ENCODE data around the gene SEC61B. TPM values are rescaled to one million over a fixed set of nuclear protein-coding genes. Genes with fewer than 3 reads are reported as not detected.
A peak's percentile ranks its signal among the peaks of the same experiment; 100 is the strongest.
"Not testable (repeated sequence)": the region's sequence is repeated elsewhere in the genome, so short reads cannot be mapped to it uniquely, and the experiment has no call there.

The SEC61B gene
- total RNA-seq, 2 donors from 2014 or later = 105 to 127 TPM

GRCh38 chr9:99222416-99223270 lies 561 bp downstream of the SEC61B start:
- DNase-seq (ENCODE audit: low spot score in 2 of 2) (no peak), ATAC-seq (no peak)
- peaks cover 30 to 39% of the 10 kb centered on the region in 2 donors for H3K36me3 Mint-ChIP-seq
- H3K9me3 Mint-ChIP-seq = no peaks in the 10 kb centered on the region
- H3K27ac Mint-ChIP-seq = peak overlapping the region; percentile 98 to 100

GRCh38 chr9:99224445-99224844 lies 2.4 kb downstream of the SEC61B start:
- H3K36me3 Mint-ChIP-seq = peaks cover 19 to 26% of the 10 kb centered on the region in 2 donors

DNA sequence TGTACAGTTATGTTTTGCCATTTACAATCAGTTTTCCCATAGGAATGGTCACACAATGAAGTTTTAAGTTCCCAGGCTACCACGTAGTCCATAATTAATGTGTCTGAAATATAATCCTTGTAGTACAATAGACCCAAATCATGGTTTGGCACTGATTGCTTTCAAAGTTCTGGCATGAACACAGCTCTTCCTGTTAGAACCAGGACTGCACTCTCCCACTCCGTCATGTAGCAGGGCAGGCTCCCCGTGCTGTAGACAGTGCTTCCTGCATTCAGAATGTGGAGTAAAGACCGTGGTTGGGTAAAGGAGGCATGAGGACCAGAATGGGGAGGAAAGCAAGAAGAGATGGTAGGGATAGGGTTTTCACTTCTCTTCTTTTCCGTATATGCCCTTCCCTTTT lies 4.0 kb downstream of the SEC61B start:
- no peak for DNase-seq (ENCODE audit: low spot score in 2 of 2)
- ATAC-seq = no peak
- H3K27ac Mint-ChIP-seq = no peak overlapping the region
- peaks cover 26 to 27% of the 10 kb centered on the region in 2 donors for H3K36me3 Mint-ChIP-seq
- no peaks in the 10 kb centered on the region for H3K9me3 Mint-ChIP-seq

More at GRCh38 chr9:99224445-99224844, 2.4 kb downstream of the SEC61B start:
- DNase-seq (ENCODE audit: low spot score in 2 of 2) (no peak), ATAC-seq (no peak)
- H3K27ac Mint-ChIP-seq = no peak overlapping the region
- no peaks in the 10 kb centered on the region for H3K9me3 Mint-ChIP-seq

DNA sequence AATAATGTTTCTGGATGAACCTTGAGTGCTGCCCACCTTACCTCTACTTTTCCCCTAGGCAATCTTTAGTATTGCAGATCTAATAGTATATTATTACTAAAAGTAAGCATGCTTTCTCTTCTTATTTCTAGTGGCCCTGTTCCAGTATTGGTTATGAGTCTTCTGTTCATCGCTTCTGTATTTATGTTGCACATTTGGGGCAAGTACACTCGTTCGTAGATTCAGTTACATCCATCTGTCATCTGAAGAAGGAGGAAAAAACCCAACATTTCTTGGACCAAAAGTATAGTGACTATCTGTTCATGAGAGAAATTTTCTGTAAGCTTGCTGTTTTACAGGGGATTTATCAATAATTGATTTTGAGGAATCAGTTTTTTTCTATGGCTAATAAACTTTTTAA lies 8.1 kb downstream of the SEC61B start:
- Mint-ChIP-seq H3K36me3 (peaks cover 5 to 7% of the 10 kb centered on the region in 2 donors), H3K9me3 (no peaks in the 10 kb centered on the region), H3K27ac (no peak overlapping the region)
- DNase-seq (ENCODE audit: low spot score in 2 of 2) (no peak), ATAC-seq (no peak)

DNA sequence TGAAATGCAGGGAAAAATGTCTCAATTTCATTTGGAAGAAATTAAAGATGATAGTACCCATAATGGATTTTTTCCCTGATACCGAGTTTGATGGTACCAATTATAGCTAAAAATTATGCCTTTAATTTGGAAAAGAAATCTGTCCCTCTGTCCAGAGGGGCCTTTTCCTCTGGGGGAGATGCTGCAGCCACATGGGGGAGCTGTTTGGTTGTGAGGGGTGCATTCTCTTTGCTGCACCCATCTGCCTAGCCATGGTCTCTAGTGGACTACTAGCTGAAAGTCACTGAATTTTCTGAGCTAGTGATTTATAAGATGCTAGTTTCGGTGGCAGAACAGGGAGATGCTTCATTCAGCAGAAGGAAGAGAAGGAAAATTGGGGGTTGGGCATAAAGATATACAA lies 9.6 kb downstream of the SEC61B start:
- DNase-seq (ENCODE audit: low spot score in 2 of 2) (peak in 1 of 2 donors; percentile 46), ATAC-seq (peak in 1 of 2 donors; percentile 56)
- Mint-ChIP-seq H3K36me3 (peaks cover 5 to 7% of the 10 kb centered on the region in 2 donors), H3K9me3 (no peaks in the 10 kb centered on the region), H3K27ac (no peak overlapping the region)

- DNase-seq (ENCODE audit: low spot score in 2 of 2) (no peak), ATAC-seq (no peak)
- peak overlapping the region in 1 of 2 donors; percentile 39 for H3K27ac Mint-ChIP-seq
- H3K36me3 Mint-ChIP-seq = peaks cover 5 to 25% of the 10 kb centered on the region in 2 donors
- H3K9me3 Mint-ChIP-seq = peaks cover 0 to 4% of the 10 kb centered on the region in 2 donors
Observed at GRCh38 chr9:99234618-99235017, 12.5 kb downstream of the SEC61B start.

- Mint-ChIP-seq H3K36me3 (peaks cover 8 to 25% of the 10 kb centered on the region in 2 donors), H3K9me3 (peaks cover 0 to 4% of the 10 kb centered on the region in 2 donors), H3K27ac (peak overlapping the region in 1 of 2 donors; percentile 39)
- DNase-seq (ENCODE audit: low spot score in 2 of 2) (no peak), ATAC-seq (no peak)
Observed at GRCh38 chr9:99235069-99235468, 13.0 kb downstream of the SEC61B start.

DNA sequence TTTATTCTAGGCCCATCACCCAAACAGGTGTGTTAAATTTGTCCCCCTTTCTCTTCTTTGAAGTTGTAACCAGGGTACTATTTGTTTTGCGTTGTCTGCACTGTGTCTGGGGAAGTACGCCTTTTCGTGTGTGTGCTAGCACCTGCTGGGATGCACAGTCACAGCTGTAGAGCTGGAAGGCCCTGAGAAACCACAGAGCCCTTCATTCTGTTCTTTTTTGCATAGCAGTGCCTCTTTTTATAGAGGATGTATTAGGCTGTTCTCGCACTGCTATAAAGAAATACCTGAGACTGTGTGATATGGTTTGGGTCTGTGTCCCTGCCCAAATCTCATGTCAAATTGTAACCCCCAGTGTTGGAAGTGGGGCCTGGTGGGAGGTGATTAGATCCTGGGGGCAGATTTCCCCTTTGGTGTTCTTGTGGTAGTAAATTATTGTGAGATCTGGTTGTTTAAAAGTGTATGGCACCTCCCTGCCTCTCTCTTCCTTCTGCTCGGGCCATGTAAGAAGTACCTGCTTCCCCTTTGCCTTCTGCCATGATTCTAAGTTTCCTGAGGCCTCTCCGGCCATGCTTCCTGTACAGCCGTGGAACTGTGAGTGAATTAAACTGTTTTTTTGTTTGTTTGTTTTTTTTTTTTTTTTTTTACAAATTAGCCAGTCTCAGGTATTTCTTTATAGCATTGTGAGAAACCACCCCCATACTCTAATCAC lies 14.0 kb downstream of the SEC61B start:
- Mint-ChIP-seq H3K9me3 (peaks cover 0 to 4% of the 10 kb centered on the region in 2 donors), H3K36me3 (peaks cover 6 to 19% of the 10 kb centered on the region in 2 donors), H3K27ac (peak overlapping the region; percentile 59 to 81)
- peak in 1 of 2 donors; percentile 41 for DNase-seq (ENCODE audit: low spot score in 2 of 2)
- peak; percentile 89 to 96 for ATAC-seq

DNA sequence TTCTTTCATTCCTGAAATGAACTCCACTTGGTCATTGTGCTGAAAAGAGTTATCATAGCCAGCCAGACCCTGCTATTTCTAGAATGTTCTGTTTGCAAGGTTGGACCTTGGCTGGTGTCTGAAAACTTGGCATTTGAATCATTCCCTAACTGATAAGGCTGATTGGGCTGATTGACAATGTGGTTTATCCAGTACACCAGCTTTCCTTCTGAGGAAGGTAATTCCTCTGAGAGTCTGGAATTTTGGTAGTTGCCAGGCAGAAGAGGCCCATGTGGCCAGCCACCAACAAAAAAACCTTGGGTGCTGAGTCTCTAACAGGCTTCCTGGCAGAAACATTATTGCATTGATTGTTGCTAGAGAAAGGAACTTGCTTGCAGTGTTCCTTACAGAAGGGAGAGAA lies 15.3 kb downstream of the SEC61B start:
- DNase-seq (ENCODE audit: low spot score in 2 of 2) = no peak
- H3K9me3 Mint-ChIP-seq = peaks cover 0 to 4% of the 10 kb centered on the region in 2 donors
- H3K36me3 Mint-ChIP-seq = peaks cover 6 to 19% of the 10 kb centered on the region in 2 donors
- ATAC-seq = no peak
- no peak overlapping the region for H3K27ac Mint-ChIP-seq

- not testable (repeated sequence) for DNase-seq (ENCODE audit: low spot score in 2 of 2); ATAC-seq; H3K9me3 Mint-ChIP-seq; H3K27ac Mint-ChIP-seq
- peaks cover 6 to 19% of the 10 kb centered on the region in 2 donors for H3K36me3 Mint-ChIP-seq
Observed at GRCh38 chr9:99237849-99238248, 15.8 kb downstream of the SEC61B start.

DNA sequence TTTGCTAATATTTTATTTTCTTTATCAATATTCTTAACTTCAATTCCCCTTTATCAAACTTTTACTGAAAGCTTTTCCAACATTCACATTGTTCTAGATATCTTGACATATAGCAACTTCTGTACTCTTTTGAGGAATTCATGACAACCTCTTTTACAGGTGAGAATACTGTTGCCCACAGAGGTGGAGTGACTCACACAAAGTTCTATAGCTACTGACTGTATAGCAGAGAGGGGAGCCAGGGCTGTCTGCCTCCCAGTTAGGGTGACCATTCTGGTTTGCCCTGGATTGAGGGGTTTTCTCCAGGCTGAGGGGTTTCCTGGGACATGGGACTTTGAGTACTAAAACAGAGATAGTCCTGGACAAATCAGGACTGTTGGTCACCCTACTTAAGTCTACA lies 16.2 kb downstream of the SEC61B start:
- H3K27ac Mint-ChIP-seq = no peak overlapping the region
- H3K9me3 Mint-ChIP-seq = peaks cover 0 to 4% of the 10 kb centered on the region in 2 donors
- peaks cover 6 to 19% of the 10 kb centered on the region in 2 donors for H3K36me3 Mint-ChIP-seq
- DNase-seq (ENCODE audit: low spot score in 2 of 2) = no peak
- peak; percentile 47 to 68 for ATAC-seq

DNA sequence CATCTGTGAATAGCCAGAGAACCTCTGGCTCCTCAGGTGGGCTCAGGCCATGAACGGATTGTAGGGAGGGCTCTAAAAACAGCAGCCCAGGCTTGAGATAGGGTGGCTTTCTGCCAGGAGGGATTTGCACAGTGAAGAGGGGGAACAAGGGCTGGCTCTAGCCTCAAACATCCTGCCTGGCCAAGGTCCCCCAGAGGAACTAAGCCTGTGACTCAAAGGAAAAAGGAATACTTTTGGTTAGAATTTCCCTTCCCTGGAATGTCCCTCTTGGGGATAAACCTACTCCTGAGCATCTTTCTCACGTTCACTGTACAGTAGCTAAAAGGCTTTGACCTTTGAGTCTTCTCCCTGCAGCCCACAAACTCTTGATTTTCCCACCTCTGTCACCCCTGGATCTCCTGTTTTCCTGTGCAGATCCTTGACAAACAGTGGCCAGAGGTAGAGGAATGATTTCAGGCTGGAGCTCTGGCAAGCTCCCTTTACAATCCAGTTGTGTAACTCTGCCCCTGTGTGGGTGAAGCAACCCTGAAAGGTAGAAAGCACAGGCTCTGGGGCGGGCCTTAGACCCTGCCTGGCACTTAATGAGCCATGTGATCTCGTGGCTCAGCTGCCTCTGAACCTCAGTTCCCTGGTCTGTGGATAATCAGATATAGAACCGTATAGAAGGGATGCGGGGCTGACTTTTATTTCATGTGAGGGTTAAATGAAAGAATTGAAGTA lies 17.4 kb downstream of the SEC61B start:
- Mint-ChIP-seq H3K9me3 (peaks cover 0 to 4% of the 10 kb centered on the region in 2 donors), H3K36me3 (peaks cover 6 to 19% of the 10 kb centered on the region in 2 donors), H3K27ac (no peak overlapping the region)
- DNase-seq (ENCODE audit: low spot score in 2 of 2) (no peak), ATAC-seq (no peak)

- ATAC-seq = no peak
Observed at GRCh38 chr9:99241106-99241505, 19.0 kb downstream of the SEC61B start.

GRCh38 chr9:99244344-99245260 lies 22.5 kb downstream of the SEC61B start:
- Mint-ChIP-seq H3K27ac (peak overlapping the region in 1 of 2 donors; percentile 5), H3K36me3 (peaks cover 0 to 6% of the 10 kb centered on the region in 2 donors), H3K9me3 (no peaks in the 10 kb centered on the region)
- DNase-seq (ENCODE audit: low spot score in 2 of 2) (no peak), ATAC-seq (peak in 1 of 2 donors; percentile 79)

More at GRCh38 chr9:99241106-99241505, 19.0 kb downstream of the SEC61B start:
- peaks cover 0 to 4% of the 10 kb centered on the region in 2 donors for H3K9me3 Mint-ChIP-seq
- H3K27ac Mint-ChIP-seq = no peak overlapping the region
- H3K36me3 Mint-ChIP-seq = peaks cover 6 to 19% of the 10 kb centered on the region in 2 donors
- no peak for DNase-seq (ENCODE audit: low spot score in 2 of 2)

DNA sequence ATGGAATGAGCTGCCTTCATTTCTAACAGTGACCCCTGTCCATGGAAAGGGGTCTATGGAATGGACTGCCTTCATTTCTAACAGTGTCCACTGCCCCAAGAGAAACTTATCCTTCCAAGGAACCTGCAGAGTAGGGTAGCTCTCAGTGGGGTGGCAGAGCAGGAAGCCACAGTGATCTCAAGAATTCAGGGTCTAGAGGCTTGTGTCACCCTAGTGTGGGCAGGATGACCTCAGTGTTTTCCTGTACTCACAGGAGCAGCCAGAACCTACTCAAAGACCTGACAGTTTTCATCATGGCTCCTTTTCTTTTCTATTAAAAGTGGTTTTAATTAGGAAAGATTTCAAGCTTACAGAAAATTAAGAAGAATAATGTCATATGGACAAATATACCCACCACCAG lies 27.5 kb downstream of the SEC61B start:
- Mint-ChIP-seq H3K36me3 (no peaks in the 10 kb centered on the region), H3K27ac (no peak overlapping the region), H3K9me3 (no peaks in the 10 kb centered on the region)
- ATAC-seq (no peak), DNase-seq (ENCODE audit: low spot score in 2 of 2) (no peak)

- DNase-seq (ENCODE audit: low spot score in 2 of 2) (no peak), ATAC-seq (no peak)
- Mint-ChIP-seq H3K9me3 (no peaks in the 10 kb centered on the region), H3K27ac (no peak overlapping the region), H3K36me3 (peaks cover 8 to 13% of the 10 kb centered on the region in 2 donors)
Observed at GRCh38 chr9:99251157-99251556, 29.1 kb downstream of the SEC61B start.
